ENCODE measurements around the gene ABTB1. TPM values are rescaled to one million over a fixed set of nuclear protein-coding genes. Genes with fewer than 3 reads are reported as not detected.

Gene ABTB1
- total RNA-seq, 1 donor from 2014 or later = 11.8 TPM

DNA sequence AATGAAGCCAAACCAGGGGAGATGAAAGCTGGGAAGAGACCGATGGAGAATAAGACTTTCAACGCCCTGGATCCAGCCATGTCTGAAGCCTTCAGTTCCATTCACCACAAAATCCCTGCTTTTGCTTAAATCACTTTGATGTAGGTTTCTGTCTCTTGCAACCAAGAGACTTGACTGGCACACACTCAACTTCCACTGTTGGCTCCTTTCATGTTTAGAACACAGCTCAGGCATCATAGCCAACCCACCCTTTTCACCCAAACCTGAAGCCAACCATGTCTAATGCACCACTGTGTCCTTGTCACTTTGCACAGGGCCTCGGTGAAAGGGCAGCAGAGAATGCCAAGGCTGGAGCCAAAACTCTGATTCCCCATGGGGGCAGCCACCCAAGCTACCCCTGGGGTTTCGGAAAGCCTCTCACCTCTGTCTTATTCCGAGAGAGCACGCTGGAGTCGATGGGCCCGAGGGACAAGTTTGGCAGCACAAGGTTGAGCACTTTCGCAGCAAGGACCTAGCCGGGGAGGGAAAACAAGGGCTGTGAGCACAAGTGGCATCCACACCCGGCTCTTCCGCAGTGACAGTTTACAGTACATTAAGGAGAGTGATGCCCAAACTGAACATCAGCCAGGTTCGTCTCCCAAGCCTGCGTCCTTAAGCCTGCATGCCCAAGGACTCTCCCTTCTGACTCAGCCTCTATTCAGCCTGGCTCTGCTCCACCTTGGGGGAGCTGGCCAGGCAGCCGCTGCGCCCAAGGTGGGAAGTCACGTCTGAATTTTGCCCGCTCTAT, 37.6 kb downstream of the ABTB1 start:
- DNase-seq (ENCODE audit: low read depth) = no peak

DNA sequence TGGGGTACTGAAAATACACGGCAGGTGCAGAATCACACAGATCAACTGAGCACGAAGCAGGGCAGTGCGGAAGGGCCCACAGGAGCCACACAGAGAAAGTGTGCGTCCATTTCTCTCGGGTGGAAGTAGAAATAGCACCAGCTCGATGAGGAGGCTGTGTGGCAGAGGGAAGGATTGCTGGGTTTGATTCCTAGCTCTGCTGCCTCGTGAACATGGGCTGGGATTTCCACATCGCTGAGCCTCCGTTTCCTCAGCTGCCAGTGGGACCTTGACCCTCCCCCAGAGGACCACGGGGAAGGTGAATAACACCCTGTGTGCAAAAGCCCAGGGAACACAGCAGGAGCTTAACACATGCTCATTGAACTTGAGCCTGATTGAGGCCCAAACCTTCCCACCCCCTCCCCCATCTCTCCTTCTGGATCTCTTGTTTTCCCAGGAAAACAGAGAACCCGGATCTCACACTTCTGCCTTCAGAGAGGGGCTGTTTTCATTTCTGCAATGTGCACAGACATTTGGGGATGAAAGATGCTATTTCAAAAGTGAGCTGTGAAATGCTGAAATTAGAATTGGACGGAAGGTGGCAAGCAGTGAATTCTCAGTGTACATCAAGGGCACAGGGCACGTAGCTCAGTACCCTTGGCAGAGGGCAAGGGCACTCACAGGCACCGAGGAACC, 38.4 kb downstream of the ABTB1 start:
- Mint-ChIP-seq H3K4me1 (ENCODE audit: low read depth, unreplicated experiment) (peaks cover 4% of the 10 kb centered on the region), H3K27ac (ENCODE audit: unreplicated experiment) (peak overlapping the region; percentile 47), H3K9me3 (ENCODE audit: unreplicated experiment) (no peaks in the 10 kb centered on the region), H3K4me3 (ENCODE audit: unreplicated experiment) (no peak overlapping the region), H3K36me3 (ENCODE audit: low read depth, unreplicated experiment) (peaks cover 14% of the 10 kb centered on the region), H3K27me3 (ENCODE audit: low read depth, unreplicated experiment) (peaks cover 9% of the 10 kb centered on the region)
- Histone ChIP-seq H3K36me3 (ENCODE audit: insufficient read depth, low read length) (no peaks in the 10 kb centered on the region), H3K27me3 (ENCODE audit: insufficient read depth, low read length) (no peaks in the 10 kb centered on the region), H3K4me3 (ENCODE audit: insufficient read depth, low read depth, low read length) (no peak overlapping the region), H2AFZ (ENCODE audit: low read depth, low read length) (no peak overlapping the region), H3K9me3 (ENCODE audit: insufficient read depth, low read depth, low read length) (no peaks in the 10 kb centered on the region), H3K4me2 (ENCODE audit: low read length) (peak overlapping the region; percentile 37), H3K79me2 (ENCODE audit: insufficient read depth, low read length) (no peaks in the 10 kb centered on the region), H4K20me1 (ENCODE audit: insufficient read depth, low read length) (no peaks in the 10 kb centered on the region), H3K4me1 (ENCODE audit: insufficient read depth, low read length) (peaks cover 10% of the 10 kb centered on the region), H3K27ac (ENCODE audit: low read depth, low read length) (no peak overlapping the region), H3K9ac (ENCODE audit: low read length) (no peak overlapping the region)
- no peak for DNase-seq (ENCODE audit: low read depth)
- TF ChIP-seq, protein P1, sequence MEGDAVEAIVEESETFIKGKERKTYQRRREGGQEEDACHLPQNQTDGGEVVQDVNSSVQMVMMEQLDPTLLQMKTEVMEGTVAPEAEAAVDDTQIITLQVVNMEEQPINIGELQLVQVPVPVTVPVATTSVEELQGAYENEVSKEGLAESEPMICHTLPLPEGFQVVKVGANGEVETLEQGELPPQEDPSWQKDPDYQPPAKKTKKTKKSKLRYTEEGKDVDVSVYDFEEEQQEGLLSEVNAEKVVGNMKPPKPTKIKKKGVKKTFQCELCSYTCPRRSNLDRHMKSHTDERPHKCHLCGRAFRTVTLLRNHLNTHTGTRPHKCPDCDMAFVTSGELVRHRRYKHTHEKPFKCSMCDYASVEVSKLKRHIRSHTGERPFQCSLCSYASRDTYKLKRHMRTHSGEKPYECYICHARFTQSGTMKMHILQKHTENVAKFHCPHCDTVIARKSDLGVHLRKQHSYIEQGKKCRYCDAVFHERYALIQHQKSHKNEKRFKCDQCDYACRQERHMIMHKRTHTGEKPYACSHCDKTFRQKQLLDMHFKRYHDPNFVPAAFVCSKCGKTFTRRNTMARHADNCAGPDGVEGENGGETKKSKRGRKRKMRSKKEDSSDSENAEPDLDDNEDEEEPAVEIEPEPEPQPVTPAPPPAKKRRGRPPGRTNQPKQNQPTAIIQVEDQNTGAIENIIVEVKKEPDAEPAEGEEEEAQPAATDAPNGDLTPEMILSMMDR (IDR thresholded peaks at IDR 0.05; ENCODE audit: insufficient read depth, low read depth, low read length) = no peak
- no peak for TF ChIP-seq EZH2 (IDR thresholded peaks at IDR 0.05; ENCODE audit: insufficient read depth, low read length)
- no peak for FAIRE-seq

More for the DNA sequence above, 37.6 kb downstream of the ABTB1 start:
- Histone ChIP-seq H2AFZ (ENCODE audit: low read depth, low read length) (no peak overlapping the region), H3K9me3 (ENCODE audit: insufficient read depth, low read depth, low read length) (no peaks in the 10 kb centered on the region), H4K20me1 (ENCODE audit: insufficient read depth, low read length) (no peaks in the 10 kb centered on the region), H3K4me2 (ENCODE audit: low read length) (peak overlapping the region; percentile 37), H3K27ac (ENCODE audit: low read depth, low read length) (no peak overlapping the region), H3K9ac (ENCODE audit: low read length) (no peak overlapping the region), H3K27me3 (ENCODE audit: insufficient read depth, low read length) (no peaks in the 10 kb centered on the region), H3K4me1 (ENCODE audit: insufficient read depth, low read length) (peaks cover 10% of the 10 kb centered on the region), H3K4me3 (ENCODE audit: insufficient read depth, low read depth, low read length) (no peak overlapping the region), H3K36me3 (ENCODE audit: insufficient read depth, low read length) (no peaks in the 10 kb centered on the region), H3K79me2 (ENCODE audit: insufficient read depth, low read length) (no peaks in the 10 kb centered on the region)
- TF ChIP-seq, protein P1 (IDR thresholded peaks at IDR 0.05; ENCODE audit: insufficient read depth, low read depth, low read length) = no peak
- TF ChIP-seq EZH2 (IDR thresholded peaks at IDR 0.05; ENCODE audit: insufficient read depth, low read length) = no peak
- Mint-ChIP-seq H3K4me1 (ENCODE audit: low read depth, unreplicated experiment) (peaks cover 4% of the 10 kb centered on the region), H3K27ac (ENCODE audit: unreplicated experiment) (peak overlapping the region; percentile 47), H3K9me3 (ENCODE audit: unreplicated experiment) (no peaks in the 10 kb centered on the region), H3K36me3 (ENCODE audit: low read depth, unreplicated experiment) (peaks cover 13% of the 10 kb centered on the region), H3K4me3 (ENCODE audit: unreplicated experiment) (no peak overlapping the region), H3K27me3 (ENCODE audit: low read depth, unreplicated experiment) (peaks cover 8% of the 10 kb centered on the region)
- no peak for FAIRE-seq
